GM19239 (cell line): Measurements from ENCODE around the gene ANKRD44.
A peak's percentile ranks its signal among the peaks of the same experiment; 100 is the strongest.

Source experiments
- DNase-seq: peaks from one replicate; pipeline ENCODE4 v3.0.0; 2011; ENCODE audit warnings: low spot score; ENCODE audit not compliant: insufficient read length
- FAIRE-seq: peaks from 2 replicates; lab custom pipeline; 2011; peaks lifted over from hg19 to GRCh38; lab: Jason Lieb, UNC

Gene ANKRD44

GRCh38 chr2:197191177-197191939 is 119.2 kb downstream of the ANKRD44 start:
- DNase-seq (no peak), FAIRE-seq (peak; percentile 92)

DNA sequence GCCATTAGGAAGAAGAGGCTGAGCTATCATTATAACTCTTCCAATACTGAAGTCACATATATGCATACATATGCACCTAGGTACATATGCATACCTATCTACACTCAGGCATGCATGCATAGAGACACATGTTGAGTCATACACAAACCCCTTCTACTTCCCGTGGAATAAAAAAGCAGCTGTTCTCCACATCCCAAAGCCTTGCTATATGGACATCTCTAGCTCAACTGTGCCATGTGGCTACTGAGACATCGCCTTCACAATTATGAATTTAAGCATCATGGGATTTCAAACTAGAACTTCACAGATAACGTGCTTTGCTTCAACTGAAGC is 120.5 kb downstream of the ANKRD44 start:
- FAIRE-seq (no peak), DNase-seq (no peak)

- DNase-seq (no peak), FAIRE-seq (no peak)
Measured at GRCh38 chr2:197189426-197190099, 121.0 kb downstream of the ANKRD44 start.

- FAIRE-seq, result no peak
- no peak for DNase-seq
Measured at GRCh38 chr2:197185676-197186075, 124.9 kb downstream of the ANKRD44 start.

DNA sequence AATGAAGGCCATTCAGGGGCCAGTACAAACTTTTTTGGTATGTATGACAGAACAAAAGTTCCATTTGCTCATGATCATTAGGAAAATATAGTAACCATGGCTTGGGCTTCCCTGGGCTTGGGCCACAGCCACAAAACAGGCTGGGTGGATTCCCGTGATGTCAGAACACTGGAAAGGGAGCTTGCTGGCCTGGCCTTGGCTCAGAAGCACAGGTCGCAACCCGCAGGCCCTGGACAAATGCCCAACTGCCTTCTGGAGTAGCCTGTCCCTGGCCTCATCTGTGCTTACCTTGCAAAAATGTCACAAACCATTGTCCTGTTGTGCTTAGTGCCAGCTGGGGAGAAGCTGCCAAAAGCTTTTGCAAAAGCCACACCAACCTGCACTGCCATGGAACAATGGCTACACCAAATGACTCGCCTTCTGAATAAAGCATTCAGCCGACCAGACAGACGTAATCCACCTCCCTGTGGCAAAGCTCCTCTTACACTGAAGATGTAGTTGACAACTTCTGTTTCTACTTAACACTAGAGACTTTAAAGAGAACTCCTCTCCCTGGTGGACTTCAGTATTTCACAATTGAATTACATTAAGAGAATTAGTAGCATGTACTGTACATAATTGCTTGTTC is 125.5 kb downstream of the ANKRD44 start:
- DNase-seq (no peak), FAIRE-seq (no peak)

- DNase-seq (no peak), FAIRE-seq (no peak)
Measured at GRCh38 chr2:197183355-197183754, 127.2 kb downstream of the ANKRD44 start.

DNA sequence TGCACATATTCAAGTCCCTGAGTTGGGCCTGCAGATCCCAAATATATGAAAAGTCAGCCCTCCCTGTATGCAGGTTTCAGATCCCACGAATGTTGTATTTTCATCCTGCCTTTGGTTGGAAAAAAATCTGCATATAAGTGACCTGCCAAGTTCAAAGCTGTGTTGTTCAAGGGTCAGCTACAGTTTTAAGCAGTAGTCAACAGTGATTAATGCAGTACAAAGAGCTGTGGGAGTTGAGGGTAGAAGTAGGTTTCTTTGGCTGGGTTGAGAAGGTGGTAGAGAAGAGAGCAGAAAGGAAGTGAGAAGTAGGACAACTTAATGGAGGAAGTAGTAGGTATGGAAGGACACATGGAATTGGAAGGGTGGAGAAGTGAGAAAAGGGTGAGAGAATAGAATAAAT is 127.9 kb downstream of the ANKRD44 start:
- DNase-seq (no peak), FAIRE-seq (no peak)

DNA sequence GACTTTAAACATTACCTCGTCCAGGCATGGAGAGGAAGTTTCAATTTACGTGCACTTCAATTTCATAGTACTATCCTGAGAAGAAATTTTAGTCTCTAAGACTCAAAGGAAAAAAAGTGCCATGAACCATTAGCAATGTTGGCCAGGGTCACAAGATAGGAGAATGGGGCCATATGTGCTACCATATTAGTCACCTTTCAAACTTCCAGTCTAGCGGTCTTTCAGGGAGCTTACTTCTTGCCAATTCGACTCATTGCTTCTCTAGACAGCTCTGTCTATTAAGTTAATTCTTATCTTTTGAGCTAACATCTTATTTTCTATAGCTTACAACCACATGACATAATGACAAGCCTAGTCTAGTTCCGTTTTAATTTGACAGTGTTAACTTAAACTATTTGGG is 129.1 kb downstream of the ANKRD44 start:
- DNase-seq, result no peak
- no peak for FAIRE-seq

DNA sequence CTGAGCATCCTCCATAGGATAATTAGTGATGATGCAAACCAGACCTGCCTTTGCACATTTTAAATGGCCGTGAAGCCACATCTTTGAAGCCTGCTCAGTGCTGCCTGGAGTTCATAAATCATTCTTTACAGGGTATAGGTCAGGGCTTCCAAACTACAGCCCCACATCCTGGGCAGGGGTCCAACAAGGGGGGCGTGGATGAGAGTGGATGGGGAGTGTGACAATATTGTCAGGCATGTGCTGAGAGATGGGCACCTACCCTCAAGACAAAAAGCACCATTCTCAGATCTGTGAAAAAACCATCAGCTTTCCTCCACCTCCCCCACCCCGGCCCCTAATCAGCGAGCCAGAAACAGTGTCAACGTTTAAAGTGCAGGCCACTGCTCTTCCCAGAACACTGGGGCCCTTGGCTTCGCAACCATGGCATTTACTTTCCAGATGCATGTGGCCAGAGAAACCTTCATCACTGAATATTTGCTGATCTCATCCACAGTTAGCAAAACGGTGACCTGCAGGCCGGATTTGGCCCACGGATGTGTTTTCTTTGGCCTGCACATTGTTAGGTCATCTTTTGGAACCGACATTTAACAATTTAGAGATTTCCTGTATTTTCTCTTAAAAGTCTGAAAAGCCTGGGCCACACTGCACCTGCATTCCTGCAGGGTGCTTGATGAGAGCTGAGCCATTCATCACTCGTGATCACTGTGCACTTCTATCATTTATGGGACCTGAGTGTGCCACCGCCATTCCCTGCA is 130.7 kb downstream of the ANKRD44 start:
- FAIRE-seq (no peak), DNase-seq (no peak)

- no peak for FAIRE-seq
- no peak for DNase-seq
Measured at GRCh38 chr2:197176522-197176921, 134.1 kb downstream of the ANKRD44 start.

- DNase-seq (no peak), FAIRE-seq (peak; percentile 52)
Measured at GRCh38 chr2:197174539-197175094, 136.0 kb downstream of the ANKRD44 start.

DNA sequence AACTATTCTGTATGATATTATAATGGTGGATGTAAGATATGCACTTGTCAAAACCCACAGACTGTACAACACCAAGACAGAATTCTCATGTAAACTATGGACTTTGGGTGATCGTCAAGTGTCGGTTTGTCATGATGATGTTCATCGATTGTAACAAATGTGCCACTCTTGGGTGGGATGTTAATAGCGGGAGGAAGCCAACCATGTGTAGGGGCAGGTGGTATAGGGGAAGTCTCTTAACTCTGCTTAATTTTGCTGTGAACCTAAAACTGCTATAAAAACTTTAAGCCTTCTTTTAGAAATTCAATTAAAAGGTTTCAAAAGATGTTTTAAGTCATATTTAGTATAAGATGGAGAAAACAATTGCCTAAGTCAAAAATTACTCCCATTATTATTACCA is 139.0 kb downstream of the ANKRD44 start:
- FAIRE-seq (peak; percentile 57), DNase-seq (no peak)

DNA sequence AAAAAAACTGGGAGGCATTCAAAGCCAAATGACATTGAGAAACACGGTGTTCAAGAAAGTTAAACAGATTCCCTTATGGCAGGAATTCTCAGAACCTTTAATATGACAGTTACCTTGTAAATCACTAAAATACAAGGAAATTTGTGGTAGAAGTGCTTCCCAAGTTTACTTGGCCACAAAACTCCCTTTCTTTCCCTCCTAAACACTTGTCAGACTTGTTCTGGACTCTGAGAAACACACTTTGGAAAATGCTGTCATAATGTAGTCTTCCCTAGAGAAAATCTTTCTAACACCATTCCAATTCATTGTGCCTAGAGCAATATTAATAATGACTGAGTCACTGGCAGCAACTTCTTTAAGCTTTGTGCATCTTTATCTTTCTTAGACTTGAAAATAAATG is 140.4 kb downstream of the ANKRD44 start:
- no peak for DNase-seq
- peak; percentile 35 for FAIRE-seq

- DNase-seq (peak; percentile 63), FAIRE-seq (peak; percentile 67)
Measured at GRCh38 chr2:197168705-197169104, 141.9 kb downstream of the ANKRD44 start.

GRCh38 chr2:197167608-197168314 is 142.8 kb downstream of the ANKRD44 start:
- FAIRE-seq, result no peak

DNA sequence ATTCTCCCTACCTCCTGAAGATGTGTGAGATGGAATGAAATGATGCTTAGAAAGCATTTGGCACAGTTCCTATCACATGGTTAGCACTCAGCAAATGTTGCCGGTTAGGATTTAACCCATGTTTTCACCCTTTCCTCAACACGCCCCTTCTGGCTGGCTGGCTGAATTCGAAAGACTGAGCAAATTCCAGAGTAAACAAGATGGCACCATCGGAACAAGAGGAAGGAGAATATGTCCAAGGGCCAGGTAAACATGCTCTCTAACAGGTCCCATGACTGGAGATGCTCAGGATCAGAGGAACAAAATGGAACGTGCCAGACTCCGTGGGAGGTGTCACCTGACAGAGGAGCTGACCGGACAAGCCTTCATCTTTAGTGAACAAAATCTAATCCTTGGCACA is 145.6 kb downstream of the ANKRD44 start:
- FAIRE-seq, result no peak
- no peak for DNase-seq

More at GRCh38 chr2:197167608-197168314, 142.8 kb downstream of the ANKRD44 start:
- no peak for DNase-seq

- DNase-seq (no peak), FAIRE-seq (no peak)
Measured at GRCh38 chr2:197164141-197164754, 146.3 kb downstream of the ANKRD44 start.

DNA sequence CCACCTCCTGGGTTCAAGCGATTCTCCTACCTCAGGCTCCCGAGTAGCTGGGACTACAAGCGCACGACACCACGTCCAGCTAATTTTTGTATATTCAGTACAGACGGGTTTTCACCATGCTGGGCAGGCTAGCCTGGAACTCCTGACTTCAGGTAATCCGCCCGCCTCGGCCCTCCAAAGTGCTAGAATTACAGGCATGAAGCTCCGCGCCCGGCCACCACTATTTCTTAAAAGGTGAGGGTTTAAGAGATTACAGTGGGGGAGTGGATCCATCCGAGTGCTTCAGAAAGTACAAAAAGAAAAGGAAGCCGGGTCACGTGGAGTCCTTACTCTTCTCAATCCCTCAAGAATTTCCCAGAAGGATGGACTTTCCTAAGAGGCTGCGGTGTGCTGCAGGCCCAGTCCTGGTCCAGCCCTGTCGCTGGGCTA is 146.9 kb downstream of the ANKRD44 start:
- no peak for FAIRE-seq
- no peak for DNase-seq

DNA sequence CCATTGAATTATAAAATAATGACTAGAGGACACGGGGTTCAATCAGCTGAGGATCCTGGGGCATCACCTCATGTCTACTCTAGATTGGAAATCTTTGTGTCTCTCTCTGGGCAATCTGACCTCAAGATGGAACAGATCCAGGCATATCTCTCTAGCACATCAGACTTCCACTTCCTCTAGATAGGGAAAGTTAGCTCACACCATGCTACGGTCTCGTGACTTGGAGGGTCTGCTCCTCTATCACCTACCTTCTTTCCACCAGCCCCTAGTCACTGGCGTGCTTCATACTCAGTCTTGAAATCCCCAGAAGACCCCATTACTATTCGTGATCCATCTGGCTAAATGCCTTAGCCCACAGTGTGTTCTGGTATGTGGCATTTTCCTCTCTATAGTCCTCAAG is 148.8 kb downstream of the ANKRD44 start:
- FAIRE-seq, result no peak
- DNase-seq, result no peak
